ENCODE measurements around the gene GFER. TPM values are rescaled to one million over a fixed set of nuclear protein-coding genes. Genes with fewer than 3 reads are reported as not detected.

Gene GFER
- total and polyA plus RNA-seq, 3 donors from 2014 or later, result 25.7 to 40.0 (median 25.8) TPM

DNA sequence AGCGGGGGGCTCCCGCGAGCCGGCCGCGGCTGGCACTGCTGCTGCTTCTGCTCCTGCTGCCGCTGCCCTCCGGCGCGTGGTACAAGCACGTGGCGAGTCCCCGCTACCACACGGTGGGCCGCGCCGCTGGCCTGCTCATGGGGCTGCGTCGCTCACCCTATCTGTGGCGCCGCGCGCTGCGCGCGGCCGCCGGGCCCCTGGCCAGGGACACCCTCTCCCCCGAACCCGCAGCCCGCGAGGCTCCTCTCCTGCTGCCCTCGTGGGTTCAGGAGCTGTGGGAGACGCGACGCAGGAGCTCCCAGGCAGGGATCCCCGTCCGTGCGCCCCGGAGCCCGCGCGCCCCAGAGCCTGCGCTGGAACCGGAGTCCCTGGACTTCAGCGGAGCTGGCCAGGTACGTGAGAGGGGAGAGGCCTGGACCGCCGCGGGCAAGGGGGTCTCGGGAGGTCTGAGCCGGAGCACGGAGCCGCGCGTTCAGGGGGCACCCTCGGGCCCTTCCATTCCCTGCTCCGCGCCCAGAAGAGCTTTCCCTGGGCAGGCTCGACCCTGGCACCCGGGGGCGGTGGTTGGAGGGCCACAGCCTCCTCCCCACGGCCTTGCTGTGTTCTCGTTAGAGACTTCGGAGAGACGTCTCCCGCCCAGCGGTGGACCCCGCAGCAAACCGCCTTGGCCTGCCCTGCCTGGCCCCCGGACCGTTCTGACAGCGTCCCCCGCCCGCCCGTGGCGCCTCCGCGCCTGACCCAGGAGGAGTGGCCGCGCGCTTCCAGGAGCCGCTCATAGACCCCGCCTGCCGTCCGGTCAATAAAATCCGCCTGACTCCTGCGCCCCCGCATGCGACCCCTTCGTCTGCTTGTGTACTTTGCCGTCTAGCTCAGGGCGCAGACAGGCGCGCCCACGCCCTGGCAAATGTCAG is 36.2 kb downstream of the GFER start:
- no peak for DNase-seq
- Histone ChIP-seq H3K27ac (no peak overlapping the region), H3K27me3 (no peaks in the 10 kb centered on the region), H3K4me1 (peaks cover 21% of the 10 kb centered on the region), H3K36me3 (ENCODE audit: low read depth, missing control alignments) (no peaks in the 10 kb centered on the region), H3K4me3 (peak overlapping the region in 1 of 2 donors; percentile 34), H3K9me3 (no peaks in the 10 kb centered on the region)
- no peak for TF ChIP-seq POLR2A (IDR thresholded peaks at IDR 0.05)
- TF ChIP-seq, protein P1, sequence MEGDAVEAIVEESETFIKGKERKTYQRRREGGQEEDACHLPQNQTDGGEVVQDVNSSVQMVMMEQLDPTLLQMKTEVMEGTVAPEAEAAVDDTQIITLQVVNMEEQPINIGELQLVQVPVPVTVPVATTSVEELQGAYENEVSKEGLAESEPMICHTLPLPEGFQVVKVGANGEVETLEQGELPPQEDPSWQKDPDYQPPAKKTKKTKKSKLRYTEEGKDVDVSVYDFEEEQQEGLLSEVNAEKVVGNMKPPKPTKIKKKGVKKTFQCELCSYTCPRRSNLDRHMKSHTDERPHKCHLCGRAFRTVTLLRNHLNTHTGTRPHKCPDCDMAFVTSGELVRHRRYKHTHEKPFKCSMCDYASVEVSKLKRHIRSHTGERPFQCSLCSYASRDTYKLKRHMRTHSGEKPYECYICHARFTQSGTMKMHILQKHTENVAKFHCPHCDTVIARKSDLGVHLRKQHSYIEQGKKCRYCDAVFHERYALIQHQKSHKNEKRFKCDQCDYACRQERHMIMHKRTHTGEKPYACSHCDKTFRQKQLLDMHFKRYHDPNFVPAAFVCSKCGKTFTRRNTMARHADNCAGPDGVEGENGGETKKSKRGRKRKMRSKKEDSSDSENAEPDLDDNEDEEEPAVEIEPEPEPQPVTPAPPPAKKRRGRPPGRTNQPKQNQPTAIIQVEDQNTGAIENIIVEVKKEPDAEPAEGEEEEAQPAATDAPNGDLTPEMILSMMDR (IDR thresholded peaks at IDR 0.05), result no peak
- 1 to 2% methylated on average over 10 to 83 of the region's 96 CpGs for WGBS, 2 donors
- intact Hi-C loops (cut with DNase I; ENCODE audit: low total_unique reads), result loop anchor here (10.0 kb wide), 1 partner anchor 65 kb away; no protein-coding TSS in a partner anchor

DNA sequence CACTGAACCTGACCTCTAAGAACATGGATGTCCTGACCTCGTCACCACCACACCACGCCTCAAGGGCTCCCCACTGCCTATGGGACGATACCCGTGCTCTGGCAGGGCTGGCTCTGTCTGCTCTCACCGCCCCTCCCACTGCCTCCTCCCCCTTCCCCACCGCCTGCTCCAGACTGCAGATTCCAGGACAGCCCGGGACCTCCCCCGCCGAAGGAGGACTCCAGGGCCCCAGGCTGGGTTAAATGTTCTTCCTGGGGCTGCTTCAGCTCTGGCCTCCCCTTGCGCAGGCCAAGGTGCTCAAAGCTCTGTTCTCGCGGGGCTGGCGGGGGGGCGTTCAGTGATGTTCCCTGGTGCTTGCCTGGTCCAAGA is 38.7 kb downstream of the GFER start:
- peak; percentile 61 for DNase-seq
- Histone ChIP-seq H3K36me3 (ENCODE audit: low read depth, missing control alignments) (no peaks in the 10 kb centered on the region), H3K9me3 (no peaks in the 10 kb centered on the region), H3K27ac (no peak overlapping the region), H3K4me3 (peak overlapping the region in 1 of 2 donors; percentile 37), H3K27me3 (no peaks in the 10 kb centered on the region), H3K4me1 (peaks cover 26% of the 10 kb centered on the region)
- WGBS, 2 donors, result 1 to 2% methylated on average over 5 to 14 of the region's 14 CpGs
- intact Hi-C loops (cut with DNase I; ENCODE audit: low total_unique reads), result loop anchor here (10.0 kb wide), 1 partner anchor 62 kb away; no protein-coding TSS in a partner anchor
- no peak for TF ChIP-seq POLR2A (IDR thresholded peaks at IDR 0.05)
- TF ChIP-seq, protein P1 (IDR thresholded peaks at IDR 0.05), result no peak

DNA sequence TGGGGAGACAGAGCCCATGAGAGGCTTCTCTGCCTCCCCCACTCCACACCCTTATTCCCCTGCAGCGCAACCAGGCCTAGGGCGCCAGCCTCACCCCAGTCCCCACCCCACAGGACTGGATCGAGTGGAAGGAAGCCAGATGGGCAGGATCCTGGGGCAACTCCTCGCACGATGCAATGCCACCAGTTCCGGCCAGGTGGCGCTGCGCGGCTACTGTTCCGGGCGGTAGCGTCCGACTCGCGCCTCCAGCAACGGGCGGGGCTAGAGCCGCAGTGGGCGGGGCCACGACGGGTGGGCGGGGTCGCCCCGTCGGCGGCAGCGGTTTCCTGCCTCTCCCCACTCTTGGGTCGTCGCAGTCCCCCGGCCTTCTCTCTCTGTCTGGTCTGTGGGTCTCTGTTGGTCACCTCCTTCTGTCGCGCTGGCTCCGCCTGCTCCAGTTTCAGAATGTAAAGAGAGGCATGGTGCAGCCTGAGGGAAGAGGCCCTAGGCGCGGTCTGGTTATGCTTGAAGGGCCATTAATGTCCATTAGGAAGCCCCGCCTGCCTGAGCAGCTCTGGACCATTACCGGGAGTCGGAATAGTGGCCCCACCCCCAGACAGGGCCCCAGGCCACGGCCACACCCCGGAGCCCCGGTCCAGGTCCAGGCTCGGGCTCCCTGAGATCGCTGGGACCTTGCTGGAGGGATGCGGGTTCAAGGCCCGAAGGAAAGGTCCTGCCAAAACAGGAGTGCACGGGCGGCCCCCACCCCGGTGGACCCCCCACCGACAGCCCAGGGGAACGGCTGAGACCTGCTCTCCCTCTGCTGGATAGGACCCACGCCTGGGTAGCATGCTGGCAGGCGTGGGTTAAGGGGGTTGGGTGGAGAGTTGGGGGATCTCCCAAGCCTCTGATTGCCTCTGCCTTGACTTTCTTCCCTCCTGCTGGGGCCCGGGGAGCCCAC is 39.4 kb downstream of the GFER start:
- WGBS, 2 donors, result 17 to 33% methylated on average over 6 to 25 of the region's 53 CpGs
- intact Hi-C loops (cut with DNase I; ENCODE audit: low total_unique reads), result loop anchor here (10.0 kb wide), 1 partner anchor 61 kb away; no protein-coding TSS in a partner anchor
- Histone ChIP-seq H3K27ac (peak overlapping the region in 1 of 2 donors; percentile 73), H3K36me3 (ENCODE audit: low read depth, missing control alignments) (no peaks in the 10 kb centered on the region), H3K4me1 (peaks cover 26% of the 10 kb centered on the region), H3K27me3 (no peaks in the 10 kb centered on the region), H3K4me3 (peak overlapping the region; percentile 7 to 37), H3K9me3 (no peaks in the 10 kb centered on the region)
- TF ChIP-seq POLR2A (IDR thresholded peaks at IDR 0.05), result no peak
- TF ChIP-seq, protein P1 (IDR thresholded peaks at IDR 0.05), result peak; percentile 95 to 99 (median 97)
- DNase-seq, result peak; percentile 95

DNA sequence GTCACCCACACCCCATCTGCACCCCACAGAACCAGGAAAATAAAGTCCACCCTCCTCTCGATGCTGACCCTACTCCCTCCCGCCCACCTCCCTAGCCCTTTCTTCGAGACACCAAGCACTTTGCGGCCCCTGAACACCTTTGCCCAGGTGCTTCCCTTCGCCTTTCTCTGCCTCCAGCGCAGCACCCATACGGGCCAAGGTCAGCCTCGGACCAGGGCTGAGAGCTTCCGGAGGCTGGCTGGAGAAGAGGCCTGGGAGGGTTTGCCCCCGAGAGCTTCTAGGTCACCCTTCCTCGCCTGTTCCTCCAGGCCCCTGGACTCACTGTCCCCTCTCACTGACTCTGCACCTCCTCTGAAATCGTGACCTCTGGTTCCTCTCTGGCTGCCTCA is 40.0 kb downstream of the GFER start:
- no peaks in the 10 kb centered on the region for H3K36me3 ChIP-seq (ENCODE audit: low read depth, missing control alignments)
- H3K9me3 ChIP-seq, result no peaks in the 10 kb centered on the region
- no peak for TF ChIP-seq POLR2A (IDR thresholded peaks at IDR 0.05)
- TF ChIP-seq, protein P1 (IDR thresholded peaks at IDR 0.05), result no peak
- H3K4me3 ChIP-seq, result no peak overlapping the region
- no peak for DNase-seq
- no peaks in the 10 kb centered on the region for H3K27me3 ChIP-seq
- H3K27ac ChIP-seq, result peak overlapping the region in 1 of 2 donors; percentile 73
- H3K4me1 ChIP-seq, result peaks cover 26% of the 10 kb centered on the region
- intact Hi-C loops (cut with DNase I; ENCODE audit: low total_unique reads), result loop anchor here (10.0 kb wide), 1 partner anchor 61 kb away; no protein-coding TSS in a partner anchor
- WGBS, 2 donors, result 50 to 84% methylated on average over 12 of the region's 12 CpGs

All from testis (tissue), 3 donors.